ENCODE measurements around the gene ABCC5.

The ABCC5 gene

GRCh38 chr3:183966361-183966791 is 51.3 kb downstream of the ABCC5 start:
- no peak for DNase-seq (ENCODE audit: low read depth)
- Histone ChIP-seq H3K27me3 (replicated peaks; ENCODE audit: control insufficient read depth, insufficient read depth, low read length) (no peaks in the 10 kb centered on the region), H3K36me3 (ENCODE audit: control insufficient read depth, insufficient read depth, low read length, severe bottlenecking) (peaks cover 59% of the 10 kb centered on the region), H3K4me1 (ENCODE audit: control insufficient read depth, insufficient read depth, low read length) (no peaks in the 10 kb centered on the region), H3K4me3 (ENCODE audit: low read length) (no peak overlapping the region), H3K9me3 (ENCODE audit: control insufficient read depth, low read length) (no peaks in the 10 kb centered on the region), H3K9ac (ENCODE audit: low read length) (no peak overlapping the region)

DNA sequence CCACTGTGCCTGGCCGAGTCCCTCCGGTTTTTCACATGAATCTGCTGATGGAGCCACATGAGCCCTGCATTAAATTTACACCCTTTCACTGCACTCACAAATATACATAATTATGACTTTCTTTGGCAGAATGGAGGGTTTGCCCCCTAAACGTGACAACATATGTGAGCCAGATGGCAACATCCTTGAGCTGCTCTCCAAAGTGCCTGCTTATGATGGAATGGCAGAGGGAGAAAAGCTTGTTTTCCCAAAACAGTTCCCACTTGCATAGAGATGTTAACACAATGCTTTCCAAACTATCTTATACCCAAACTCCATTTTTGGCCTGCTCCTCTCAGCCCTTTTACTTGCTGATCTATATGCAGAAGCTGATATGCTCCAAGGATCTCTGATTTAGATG is 54.9 kb downstream of the ABCC5 start:
- Histone ChIP-seq H3K4me3 (ENCODE audit: low read length) (no peak overlapping the region), H3K9ac (ENCODE audit: low read length) (no peak overlapping the region), H3K4me1 (ENCODE audit: control insufficient read depth, insufficient read depth, low read length) (no peaks in the 10 kb centered on the region), H3K36me3 (ENCODE audit: control insufficient read depth, insufficient read depth, low read length, severe bottlenecking) (peaks cover 70% of the 10 kb centered on the region), H3K27me3 (replicated peaks; ENCODE audit: control insufficient read depth, insufficient read depth, low read length) (no peaks in the 10 kb centered on the region), H3K9me3 (ENCODE audit: control insufficient read depth, low read length) (no peaks in the 10 kb centered on the region)
- no peak for DNase-seq (ENCODE audit: low read depth)

GRCh38 chr3:183959214-183959613 is 58.5 kb downstream of the ABCC5 start:
- no peaks in the 10 kb centered on the region for H3K9me3 ChIP-seq (ENCODE audit: control insufficient read depth, low read length)
- peaks cover 55% of the 10 kb centered on the region for H3K36me3 ChIP-seq (ENCODE audit: control insufficient read depth, insufficient read depth, low read length, severe bottlenecking)
- no peak for DNase-seq (ENCODE audit: low read depth)
- no peaks in the 10 kb centered on the region for H3K4me1 ChIP-seq (ENCODE audit: control insufficient read depth, insufficient read depth, low read length)
- no peak overlapping the region for H3K9ac ChIP-seq (ENCODE audit: low read length)
- no peaks in the 10 kb centered on the region for H3K27me3 ChIP-seq (replicated peaks; ENCODE audit: control insufficient read depth, insufficient read depth, low read length)
- no peak overlapping the region for H3K4me3 ChIP-seq (ENCODE audit: low read length)

DNA sequence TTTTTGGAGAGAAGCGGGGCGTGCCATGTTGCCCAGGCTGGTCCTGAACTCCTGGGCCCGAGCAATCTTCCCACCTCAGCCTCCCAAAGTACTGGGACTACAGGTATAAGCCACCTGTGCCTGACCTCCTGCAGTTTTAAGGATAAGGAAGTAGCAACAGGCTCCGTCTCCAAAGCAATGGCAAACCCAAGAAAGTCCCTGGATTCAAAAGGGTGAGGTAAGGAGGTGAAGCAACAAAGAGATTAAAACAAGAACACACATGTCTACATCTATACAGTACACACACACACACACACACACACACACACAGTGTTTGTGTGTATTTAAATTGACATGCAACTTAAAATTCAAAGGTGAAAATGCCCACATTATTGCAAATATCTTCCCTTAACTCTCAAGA is 58.9 kb downstream of the ABCC5 start:
- no peak overlapping the region for H3K9ac ChIP-seq (ENCODE audit: low read length)
- no peak overlapping the region for H3K4me3 ChIP-seq (ENCODE audit: low read length)
- DNase-seq (ENCODE audit: low read depth) = no peak
- H3K36me3 ChIP-seq (ENCODE audit: control insufficient read depth, insufficient read depth, low read length, severe bottlenecking) = peaks cover 51% of the 10 kb centered on the region
- no peaks in the 10 kb centered on the region for H3K9me3 ChIP-seq (ENCODE audit: control insufficient read depth, low read length)
- H3K4me1 ChIP-seq (ENCODE audit: control insufficient read depth, insufficient read depth, low read length) = no peaks in the 10 kb centered on the region
- H3K27me3 ChIP-seq (replicated peaks; ENCODE audit: control insufficient read depth, insufficient read depth, low read length) = no peaks in the 10 kb centered on the region

GRCh38 chr3:183958226-183958625 is 59.5 kb downstream of the ABCC5 start:
- Histone ChIP-seq H3K9ac (ENCODE audit: low read length) (no peak overlapping the region), H3K36me3 (ENCODE audit: control insufficient read depth, insufficient read depth, low read length, severe bottlenecking) (peaks cover 46% of the 10 kb centered on the region), H3K4me1 (ENCODE audit: control insufficient read depth, insufficient read depth, low read length) (no peaks in the 10 kb centered on the region), H3K9me3 (ENCODE audit: control insufficient read depth, low read length) (no peaks in the 10 kb centered on the region), H3K4me3 (ENCODE audit: low read length) (no peak overlapping the region), H3K27me3 (replicated peaks; ENCODE audit: control insufficient read depth, insufficient read depth, low read length) (no peaks in the 10 kb centered on the region)
- DNase-seq (ENCODE audit: low read depth) = no peak

DNA sequence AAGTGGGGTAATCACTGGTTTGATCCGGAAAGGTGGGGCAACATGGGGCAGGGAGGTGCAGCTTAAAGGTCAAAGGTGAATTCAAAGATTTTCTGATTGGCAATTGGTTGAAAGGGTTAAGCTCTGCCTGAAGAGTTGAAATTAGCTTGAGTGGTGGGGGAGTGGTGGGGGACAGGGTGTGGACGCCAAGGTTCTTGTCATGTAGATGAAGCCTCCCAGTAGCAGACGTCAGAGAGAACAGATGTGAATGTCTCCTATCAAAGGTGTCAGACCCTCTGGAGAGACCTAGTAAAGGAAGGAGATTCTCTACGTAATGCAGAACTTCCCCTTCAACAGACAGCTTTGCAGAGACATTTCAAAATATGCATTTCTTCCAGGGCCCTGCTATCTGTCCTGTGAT is 62.8 kb downstream of the ABCC5 start:
- Histone ChIP-seq H3K36me3 (ENCODE audit: control insufficient read depth, insufficient read depth, low read length, severe bottlenecking) (peaks cover 52% of the 10 kb centered on the region), H3K9ac (ENCODE audit: low read length) (no peak overlapping the region), H3K9me3 (ENCODE audit: control insufficient read depth, low read length) (no peaks in the 10 kb centered on the region), H3K27me3 (replicated peaks; ENCODE audit: control insufficient read depth, insufficient read depth, low read length) (no peaks in the 10 kb centered on the region), H3K4me1 (ENCODE audit: control insufficient read depth, insufficient read depth, low read length) (no peaks in the 10 kb centered on the region), H3K4me3 (ENCODE audit: low read length) (no peak overlapping the region)
- DNase-seq (ENCODE audit: low read depth) = no peak

- H3K4me3 ChIP-seq (ENCODE audit: low read length) = no peak overlapping the region
- no peak overlapping the region for H3K9ac ChIP-seq (ENCODE audit: low read length)
- H3K27me3 ChIP-seq (replicated peaks; ENCODE audit: control insufficient read depth, insufficient read depth, low read length) = no peaks in the 10 kb centered on the region
- no peak for DNase-seq (ENCODE audit: low read depth)
- H3K36me3 ChIP-seq (ENCODE audit: control insufficient read depth, insufficient read depth, low read length, severe bottlenecking) = peaks cover 54% of the 10 kb centered on the region
- no peaks in the 10 kb centered on the region for H3K9me3 ChIP-seq (ENCODE audit: control insufficient read depth, low read length)
- no peaks in the 10 kb centered on the region for H3K4me1 ChIP-seq (ENCODE audit: control insufficient read depth, insufficient read depth, low read length)
These were observed 64.1 kb downstream of the ABCC5 start for GRCh38 chr3:183953471-183954070.

DNA sequence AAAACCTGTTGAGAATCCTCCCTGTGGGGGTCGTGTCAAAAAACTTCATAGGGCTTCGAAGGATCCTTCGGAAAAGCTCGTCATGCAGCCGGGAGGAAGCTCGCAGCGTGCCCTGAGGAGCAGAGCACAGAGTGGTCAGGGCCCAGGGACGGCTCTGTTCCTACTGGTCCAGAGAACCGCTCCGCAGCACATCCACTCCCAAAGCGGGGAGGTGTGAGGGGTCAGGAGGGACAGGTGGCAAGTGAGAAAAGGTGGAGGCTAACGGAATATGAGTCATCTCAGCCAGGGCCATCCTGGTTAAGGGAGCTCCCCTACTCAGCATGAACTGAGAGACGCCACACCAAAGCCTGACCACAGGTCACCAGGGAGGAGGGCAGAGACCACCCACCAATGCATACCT is 66.2 kb downstream of the ABCC5 start:
- no peaks in the 10 kb centered on the region for H3K9me3 ChIP-seq (ENCODE audit: control insufficient read depth, low read length)
- no peak overlapping the region for H3K4me3 ChIP-seq (ENCODE audit: low read length)
- no peaks in the 10 kb centered on the region for H3K27me3 ChIP-seq (replicated peaks; ENCODE audit: control insufficient read depth, insufficient read depth, low read length)
- DNase-seq (ENCODE audit: low read depth) = no peak
- no peak overlapping the region for H3K9ac ChIP-seq (ENCODE audit: low read length)
- H3K36me3 ChIP-seq (ENCODE audit: control insufficient read depth, insufficient read depth, low read length, severe bottlenecking) = peaks cover 52% of the 10 kb centered on the region
- H3K4me1 ChIP-seq (ENCODE audit: control insufficient read depth, insufficient read depth, low read length) = no peaks in the 10 kb centered on the region

DNA sequence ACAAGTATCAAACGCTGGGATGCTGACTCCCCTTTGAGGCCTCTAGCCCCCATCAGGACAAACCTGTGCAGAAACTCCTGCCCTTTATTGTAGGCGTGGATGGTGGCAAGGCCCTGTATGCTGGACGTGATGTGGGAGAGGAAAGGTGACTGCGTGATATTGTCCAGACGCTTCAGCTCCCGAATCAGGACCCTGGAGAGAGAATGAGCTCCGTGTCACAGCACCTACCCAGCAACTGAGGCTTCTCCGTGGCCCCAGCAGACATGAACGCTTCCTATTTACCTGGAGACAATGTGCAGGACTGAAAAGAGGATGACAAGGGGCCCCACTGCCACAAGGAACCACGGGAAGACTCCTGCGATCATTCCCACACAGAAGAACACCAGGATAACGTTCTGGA is 68.0 kb downstream of the ABCC5 start:
- Histone ChIP-seq H3K4me1 (ENCODE audit: control insufficient read depth, insufficient read depth, low read length) (no peaks in the 10 kb centered on the region), H3K9me3 (ENCODE audit: control insufficient read depth, low read length) (no peaks in the 10 kb centered on the region), H3K27me3 (replicated peaks; ENCODE audit: control insufficient read depth, insufficient read depth, low read length) (no peaks in the 10 kb centered on the region), H3K36me3 (ENCODE audit: control insufficient read depth, insufficient read depth, low read length, severe bottlenecking) (peaks cover 59% of the 10 kb centered on the region), H3K4me3 (ENCODE audit: low read length) (no peak overlapping the region), H3K9ac (ENCODE audit: low read length) (no peak overlapping the region)
- DNase-seq (ENCODE audit: low read depth) = no peak

- H3K36me3 ChIP-seq (ENCODE audit: control insufficient read depth, insufficient read depth, low read length, severe bottlenecking) = peaks cover 72% of the 10 kb centered on the region
- H3K9me3 ChIP-seq (ENCODE audit: control insufficient read depth, low read length) = no peaks in the 10 kb centered on the region
- H3K4me3 ChIP-seq (ENCODE audit: low read length) = no peak overlapping the region
- no peaks in the 10 kb centered on the region for H3K27me3 ChIP-seq (replicated peaks; ENCODE audit: control insufficient read depth, insufficient read depth, low read length)
- no peak overlapping the region for H3K9ac ChIP-seq (ENCODE audit: low read length)
- no peak for DNase-seq (ENCODE audit: low read depth)
- no peaks in the 10 kb centered on the region for H3K4me1 ChIP-seq (ENCODE audit: control insufficient read depth, insufficient read depth, low read length)
These were observed 71.6 kb downstream of the ABCC5 start for GRCh38 chr3:183946037-183946436.

DNA sequence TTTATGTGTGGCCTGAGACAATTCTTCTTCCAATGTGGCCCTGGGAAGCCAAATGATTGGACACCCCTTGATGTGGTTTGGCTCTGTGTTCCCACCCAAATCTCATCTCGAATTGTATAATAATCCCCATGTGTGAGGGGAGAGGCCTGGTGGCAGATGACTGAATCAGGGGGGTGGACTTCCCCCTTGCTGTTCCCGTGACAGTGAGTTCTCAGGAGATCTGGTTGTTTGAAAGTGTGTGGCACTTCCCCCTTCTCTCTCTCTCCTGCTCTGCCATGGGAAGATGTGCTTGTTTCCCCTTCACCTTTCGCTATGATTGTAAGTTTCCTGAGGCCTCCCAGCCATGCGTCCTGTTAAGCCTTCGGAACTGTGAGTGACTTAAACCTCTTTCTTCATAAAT is 72.9 kb downstream of the ABCC5 start:
- H3K4me1 ChIP-seq (ENCODE audit: control insufficient read depth, insufficient read depth, low read length) = no peaks in the 10 kb centered on the region
- H3K9ac ChIP-seq (ENCODE audit: low read length) = no peak overlapping the region
- no peak overlapping the region for H3K4me3 ChIP-seq (ENCODE audit: low read length)
- no peaks in the 10 kb centered on the region for H3K27me3 ChIP-seq (replicated peaks; ENCODE audit: control insufficient read depth, insufficient read depth, low read length)
- H3K36me3 ChIP-seq (ENCODE audit: control insufficient read depth, insufficient read depth, low read length, severe bottlenecking) = peaks cover 62% of the 10 kb centered on the region
- no peaks in the 10 kb centered on the region for H3K9me3 ChIP-seq (ENCODE audit: control insufficient read depth, low read length)
- no peak for DNase-seq (ENCODE audit: low read depth)

GRCh38 chr3:183943739-183944138 is 73.9 kb downstream of the ABCC5 start:
- peaks cover 57% of the 10 kb centered on the region for H3K36me3 ChIP-seq (ENCODE audit: control insufficient read depth, insufficient read depth, low read length, severe bottlenecking)
- no peak for DNase-seq (ENCODE audit: low read depth)
- H3K9ac ChIP-seq (ENCODE audit: low read length) = no peak overlapping the region
- no peaks in the 10 kb centered on the region for H3K9me3 ChIP-seq (ENCODE audit: control insufficient read depth, low read length)
- H3K4me3 ChIP-seq (ENCODE audit: low read length) = no peak overlapping the region
- no peaks in the 10 kb centered on the region for H3K4me1 ChIP-seq (ENCODE audit: control insufficient read depth, insufficient read depth, low read length)
- H3K27me3 ChIP-seq (replicated peaks; ENCODE audit: control insufficient read depth, insufficient read depth, low read length) = no peaks in the 10 kb centered on the region

Data from adipocyte (in vitro differentiated cells).